Trophoblast cell (in vitro differentiated cells and primary cell): ENCODE measurements around the gene ZFP30.

Experiments
- DNase-seq, 2 donors: peaks; one replicate each; pipeline ENCODE4 v3.0.0-alpha.2; 2016
- H2AFZ ChIP-seq: 2 replicates; pipeline ENCODE4 v1.6.1; 2013; ENCODE audit warnings: low read length, moderate library complexity, mild to moderate bottlenecking; ENCODE audit not compliant: insufficient read depth, poor library complexity
- H2AK5ac ChIP-seq: 2 replicates; pipeline ENCODE4 v1.6.1; 2013; ENCODE audit warnings: mild to moderate bottlenecking, low read length
- H2BK120ac ChIP-seq: 2 replicates; pipeline ENCODE4 v1.6.1; 2013; ENCODE audit warnings: low read length, mild to moderate bottlenecking, moderate library complexity; ENCODE audit not compliant: insufficient read depth, poor library complexity
- H2BK12ac ChIP-seq: 2 replicates; pipeline ENCODE4 v1.6.1; 2013; ENCODE audit warnings: mild to moderate bottlenecking, low read length, moderate library complexity
- H2BK5ac ChIP-seq: 2 replicates; pipeline ENCODE4 v1.6.1; 2013; ENCODE audit warnings: low read length, low read depth, moderate library complexity, mild to moderate bottlenecking; ENCODE audit not compliant: poor library complexity
- H3K14ac ChIP-seq: 2 replicates; pipeline ENCODE4 v1.6.1; 2013; ENCODE audit warnings: mild to moderate bottlenecking, low read length
- H3K18ac ChIP-seq: 2 replicates; pipeline ENCODE4 v1.6.1; 2013; ENCODE audit warnings: mild to moderate bottlenecking, low read length
- H3K23ac ChIP-seq: 2 replicates; pipeline ENCODE4 v1.6.1; 2013; ENCODE audit warnings: low read length
- H3K27ac ChIP-seq: 2 replicates; pipeline ENCODE4 v1.5.1; 2013; ENCODE audit warnings: low read depth, mild to moderate bottlenecking, inconsistent platforms, low read length, moderate library complexity
- H3K27me3 ChIP-seq: 2 replicates; pipeline ENCODE4 v1.6.1; 2013; ENCODE audit warnings: inconsistent platforms, mild to moderate bottlenecking, low read length, moderate library complexity; ENCODE audit not compliant: insufficient read depth
- H3K36me3 ChIP-seq, 2 experiments: 1 replicate in 1 of 2; 2 replicates in 1 of 2; pipeline ENCODE4 v1.6.1; 2013; ENCODE audit warnings: low read length in 2 of 2, mild to moderate bottlenecking in 2 of 2, moderate library complexity in 1 of 2; ENCODE audit not compliant: insufficient read depth in 2 of 2, control insufficient read depth in 1 of 2
- H3K4ac ChIP-seq: 2 replicates; pipeline ENCODE4 v1.6.1; 2013; ENCODE audit warnings: low read depth, mild to moderate bottlenecking, low read length, moderate library complexity
- H3K4me1 ChIP-seq, 2 experiments: 1 replicate in 1 of 2; 2 replicates in 1 of 2; pipeline ENCODE4 v1.6.1; 2013; ENCODE audit warnings: low read length in 2 of 2, mild to moderate bottlenecking in 2 of 2, moderate library complexity in 1 of 2; ENCODE audit not compliant: insufficient read depth in 2 of 2, control insufficient read depth in 1 of 2
- H3K4me2 ChIP-seq: 2 replicates; pipeline ENCODE4 v1.6.1; 2013; ENCODE audit warnings: inconsistent platforms, mild to moderate bottlenecking, low read length, moderate library complexity
- H3K4me3 ChIP-seq: 2 replicates; pipeline ENCODE4 v1.5.1; 2013; ENCODE audit warnings: mild to moderate bottlenecking, low read depth, low read length, inconsistent platforms
- H3K79me1 ChIP-seq: one replicate; pipeline ENCODE4 v1.6.1; 2013; ENCODE audit warnings: low read length
- H3K79me2 ChIP-seq: 2 replicates; pipeline ENCODE4 v1.6.1; 2013; ENCODE audit warnings: low read length, mild to moderate bottlenecking; ENCODE audit not compliant: control insufficient read depth, insufficient read depth, poor library complexity
- H3K9ac ChIP-seq: 2 replicates; pipeline ENCODE4 v1.6.1; 2013; ENCODE audit warnings: mild to moderate bottlenecking, low read length
- H3K9me3 ChIP-seq: 2 replicates; pipeline ENCODE4 v1.6.1; 2013; ENCODE audit warnings: low read depth, mild to moderate bottlenecking, control low read depth, inconsistent platforms, low read length; ENCODE audit not compliant: insufficient read depth
- H4K12ac ChIP-seq: 2 replicates; pipeline ENCODE4 v1.6.1; 2013; ENCODE audit warnings: low read depth, mild to moderate bottlenecking, low read length, moderate library complexity
- H4K8ac ChIP-seq: 2 replicates; pipeline ENCODE4 v1.6.1; 2013; ENCODE audit warnings: low read depth, mild to moderate bottlenecking, low read length, moderate library complexity
- H4K91ac ChIP-seq: one replicate; pipeline ENCODE4 v1.6.1; 2013; ENCODE audit warnings: low read depth, mild to moderate bottlenecking, low read length, moderate library complexity
- WGBS: extraction: QIAGEN DNeasy Blood & Tissue Kit; methylation state at CpG from one replicate; pipeline ENCODE4 v1.1.7; 2013; ENCODE audit warnings: missing lambda C conversion rate; ENCODE audit not compliant: insufficient read length, insufficient coverage; ENCODE audit errors: extremely low coverage; 5-methylcytosine and 5-hydroxymethylcytosine counted together

Gene ZFP30

DNA sequence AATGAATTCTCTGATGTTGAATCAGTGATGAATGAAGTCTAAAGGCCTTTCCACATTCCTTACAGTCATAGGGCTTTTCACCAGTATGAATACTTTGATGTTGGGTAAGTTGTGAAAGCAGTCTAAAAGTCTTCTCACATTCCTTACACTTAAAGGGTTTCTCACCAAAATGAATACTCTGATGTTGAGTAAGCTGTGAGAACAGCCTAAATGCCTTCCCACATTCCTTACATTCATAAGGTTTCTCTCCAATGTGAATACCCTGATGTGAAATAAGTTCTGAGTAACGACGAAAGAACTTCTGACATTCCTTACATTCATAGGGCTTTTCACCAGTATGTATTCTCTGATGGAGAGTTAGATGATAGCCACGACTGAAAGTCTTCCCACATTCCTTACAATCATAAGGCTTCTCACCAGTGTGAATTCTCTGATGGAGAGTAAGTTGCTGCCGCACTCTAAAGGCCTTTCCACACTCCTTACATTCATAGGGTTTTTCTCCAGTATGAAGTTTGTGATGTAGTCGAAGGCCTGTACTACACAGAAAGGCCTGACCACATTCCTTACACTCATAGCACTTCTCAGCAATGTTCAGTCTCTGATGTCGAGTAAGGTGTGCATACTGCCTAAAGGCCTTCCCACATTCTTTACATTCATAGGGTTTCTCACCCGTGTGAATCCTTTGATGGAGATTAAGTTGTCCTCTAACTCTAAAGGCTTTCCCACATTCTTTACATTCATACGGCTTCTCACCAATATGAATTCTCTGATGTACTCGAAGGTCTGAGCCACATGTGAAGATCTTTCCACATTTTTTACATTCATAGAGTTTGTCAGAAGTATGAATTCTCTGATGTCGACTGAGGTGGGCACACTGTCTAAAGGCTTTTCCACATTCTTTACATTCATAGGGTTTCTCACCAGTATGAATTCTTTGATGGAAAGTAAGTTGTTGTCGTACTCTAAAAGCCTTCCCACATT lies 19.9 kb downstream of the ZFP30 start:
- no peak overlapping the region for H4K91ac ChIP-seq
- no peak overlapping the region for H3K4me3 ChIP-seq
- H2AFZ ChIP-seq = no peak overlapping the region
- H3K4me1 ChIP-seq = no peaks in the 10 kb centered on the region
- no peak overlapping the region for H3K9ac ChIP-seq
- H4K12ac ChIP-seq = no peak overlapping the region
- DNase-seq = peak; percentile 19 to 74
- no peak overlapping the region for H3K23ac ChIP-seq
- H2AK5ac ChIP-seq = no peak overlapping the region
- H2BK120ac ChIP-seq = no peak overlapping the region
- no peak overlapping the region for H4K8ac ChIP-seq
- no peak overlapping the region for H3K4me2 ChIP-seq
- H3K36me3 ChIP-seq = peaks cover 15 to 16% of the 10 kb centered on the region in 2 experiments
- no peak overlapping the region for H3K14ac ChIP-seq
- H3K79me1 ChIP-seq = no peaks in the 10 kb centered on the region
- no peak overlapping the region for H2BK12ac ChIP-seq
- H2BK5ac ChIP-seq = no peak overlapping the region
- H3K4ac ChIP-seq = no peak overlapping the region
- H3K27me3 ChIP-seq = no peaks in the 10 kb centered on the region
- no peaks in the 10 kb centered on the region for H3K79me2 ChIP-seq
- no peak overlapping the region for H3K27ac ChIP-seq
- no peak overlapping the region for H3K18ac ChIP-seq
- H3K9me3 ChIP-seq = peaks cover 11% of the 10 kb centered on the region
- WGBS = no CpG with 5 or more reads among the region's 11 CpGs

DNA sequence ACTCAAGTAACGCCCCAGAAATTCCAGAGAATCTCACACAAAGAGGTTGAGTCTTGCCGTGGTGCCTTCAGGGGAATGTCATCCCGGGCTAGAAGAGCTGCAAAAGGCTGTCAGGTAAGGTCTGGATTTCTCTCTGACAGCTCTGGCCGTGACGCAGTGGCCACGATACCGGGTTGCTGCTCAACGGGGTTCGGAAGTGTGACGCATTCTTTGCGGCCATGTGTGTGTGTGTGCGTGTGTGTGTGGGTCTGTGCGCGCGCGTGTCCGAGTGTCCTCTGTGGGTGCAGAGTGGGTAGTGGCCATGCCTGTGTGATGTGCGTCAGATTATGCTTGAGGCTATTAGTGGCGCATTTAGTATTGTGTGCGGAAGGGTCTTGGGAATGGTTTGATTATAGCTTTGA lies 60.3 kb downstream of the ZFP30 start:
- no peak overlapping the region for H2BK12ac ChIP-seq
- no peak overlapping the region for H3K18ac ChIP-seq
- H2AFZ ChIP-seq = peak overlapping the region; percentile 74
- no peak overlapping the region for H2BK5ac ChIP-seq
- no peak overlapping the region for H2AK5ac ChIP-seq
- H3K4ac ChIP-seq = no peak overlapping the region
- no peak overlapping the region for H4K12ac ChIP-seq
- no peak overlapping the region for H4K91ac ChIP-seq
- no peaks in the 10 kb centered on the region for H3K36me3 ChIP-seq
- H3K4me1 ChIP-seq = peaks cover 0 to 3% of the 10 kb centered on the region in 2 experiments
- peaks cover 3% of the 10 kb centered on the region for H3K79me1 ChIP-seq
- H3K23ac ChIP-seq = no peak overlapping the region
- peaks cover 3% of the 10 kb centered on the region for H3K9me3 ChIP-seq
- no peak overlapping the region for H2BK120ac ChIP-seq
- peak overlapping the region; percentile 67 for H3K4me2 ChIP-seq
- peak overlapping the region; percentile 20 for H3K9ac ChIP-seq
- H3K79me2 ChIP-seq = peaks cover 2% of the 10 kb centered on the region
- no CpG with 5 or more reads among the region's 20 CpGs for WGBS
- DNase-seq = peak in 1 of 2 donors; percentile 41
- H3K27ac ChIP-seq = no peak overlapping the region
- H3K27me3 ChIP-seq = no peaks in the 10 kb centered on the region
- H3K4me3 ChIP-seq = peak overlapping the region; percentile 68
- H4K8ac ChIP-seq = peak overlapping the region; percentile 5
- no peak overlapping the region for H3K14ac ChIP-seq

DNA sequence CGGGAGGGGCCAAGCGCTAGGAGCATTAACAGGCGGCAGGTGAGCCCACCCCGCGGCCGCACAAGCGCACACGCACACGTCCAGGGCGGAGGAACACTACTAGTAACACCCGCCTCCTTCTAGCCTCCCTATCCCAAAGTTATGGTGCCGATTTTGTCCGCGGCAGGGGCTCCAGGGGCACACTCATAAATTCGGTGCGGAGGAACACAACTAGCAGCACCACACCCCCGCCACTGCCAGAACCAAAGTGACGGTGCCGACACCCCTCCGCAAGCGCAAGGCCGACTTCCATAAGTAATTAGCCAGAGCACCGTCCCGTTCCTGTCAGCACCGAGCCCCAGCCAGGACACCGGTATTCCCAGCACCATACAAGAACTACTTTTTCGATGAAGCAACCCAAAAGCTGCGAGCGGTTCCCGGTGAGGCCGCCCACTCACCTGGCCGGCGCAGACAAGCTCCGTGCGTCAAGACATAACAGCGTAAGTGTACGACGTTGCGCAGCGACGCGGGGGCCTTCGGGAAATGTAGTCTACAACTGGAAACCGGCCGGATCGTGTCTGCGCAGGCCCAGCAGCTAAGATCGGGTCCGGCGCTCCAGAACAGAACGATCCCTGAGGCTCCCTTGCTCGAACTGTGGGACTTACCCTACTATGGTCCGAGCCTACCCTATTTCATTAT lies 60.8 kb downstream of the ZFP30 start, which contains the start of the genes ZNF540 and ZNF571:
Gene ZNF540, plus strand, starts transcription at position 573 of the 678 bp plus-strand sequence. CDS start 3,572 bp downstream, outside the sequence.
Gene ZNF571, minus strand, starts transcription at position 489 of the 678 bp plus-strand sequence. CDS start 8,116 bp downstream, outside the sequence.
- Histone ChIP-seq H3K23ac (no peak within 1 kb of the TSS), H3K4me1 (peaks cover 0 to 3% of the 10 kb centered on the region in 2 experiments), H2BK5ac (peak within 1 kb of the TSS; percentile 86), H3K4ac (peak within 1 kb of the TSS; percentile 43), H4K91ac (peak within 1 kb of the TSS; percentile 80), H2AK5ac (no peak within 1 kb of the TSS), H3K79me1 (peaks cover 3% of the 10 kb centered on the region), H3K14ac (peak within 1 kb of the TSS; percentile 97), H3K27me3 (no peaks in the 10 kb centered on the region), H2AFZ (peak within 1 kb of the TSS; percentile 99), H3K9me3 (peaks cover 3% of the 10 kb centered on the region), H3K4me2 (peak within 1 kb of the TSS; percentile 67), H3K18ac (peak within 1 kb of the TSS; percentile 93), H4K12ac (peak within 1 kb of the TSS; percentile 75), H3K79me2 (peaks cover 2% of the 10 kb centered on the region), H3K36me3 (no peaks in the 10 kb centered on the region), H2BK12ac (peak within 1 kb of the TSS; percentile 61), H2BK120ac (peak within 1 kb of the TSS; percentile 50), H4K8ac (peak within 1 kb of the TSS; percentile 97), H3K27ac (peak within 1 kb of the TSS; percentile 91), H3K9ac (peak within 1 kb of the TSS; percentile 88), H3K4me3 (peak within 1 kb of the TSS; percentile 96)
- WGBS = no CpG with 5 or more reads among the region's 53 CpGs
- DNase-seq = peak; percentile 98 to 99

DNA sequence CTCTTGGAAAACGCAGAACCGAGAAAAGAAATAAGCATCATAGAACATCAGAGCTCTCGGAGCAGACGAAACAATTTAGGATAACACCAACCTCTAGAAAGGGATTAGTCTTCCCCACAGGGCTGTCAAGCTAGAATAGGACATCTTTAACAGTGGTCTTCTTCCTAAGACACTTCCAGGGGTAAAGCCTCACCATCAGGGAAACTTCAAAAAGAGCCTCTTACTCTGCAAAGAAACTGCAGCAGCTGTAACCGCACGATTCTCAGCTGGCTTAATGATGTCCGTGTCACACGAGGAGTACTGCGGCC lies 61.3 kb downstream of the ZFP30 start:
- no CpG with 5 or more reads among the region's 9 CpGs for WGBS
- Histone ChIP-seq H3K79me1 (peaks cover 3% of the 10 kb centered on the region), H2AK5ac (no peak overlapping the region), H3K9ac (peak overlapping the region; percentile 60), H2AFZ (peak overlapping the region; percentile 99), H3K4me2 (peak overlapping the region; percentile 67), H3K36me3 (no peaks in the 10 kb centered on the region), H3K9me3 (peaks cover 3% of the 10 kb centered on the region), H3K79me2 (peaks cover 2% of the 10 kb centered on the region), H2BK120ac (no peak overlapping the region), H4K8ac (peak overlapping the region; percentile 97), H4K91ac (no peak overlapping the region), H3K27me3 (no peaks in the 10 kb centered on the region), H3K4ac (no peak overlapping the region), H2BK12ac (no peak overlapping the region), H3K27ac (peak overlapping the region; percentile 91), H4K12ac (peak overlapping the region; percentile 75), H3K4me3 (peak overlapping the region; percentile 96), H3K23ac (no peak overlapping the region), H3K14ac (peak overlapping the region; percentile 97), H3K18ac (no peak overlapping the region), H2BK5ac (no peak overlapping the region), H3K4me1 (peaks cover 0 to 3% of the 10 kb centered on the region in 2 experiments)
- no peak for DNase-seq
